Gastroesophageal sphincter (tissue), 4 donors: ENCODE measurements around the gene VWA3B. TPM values are rescaled to one million over a fixed set of nuclear protein-coding genes. Genes with fewer than 3 reads are reported as not detected.

Source experiments
- ATAC-seq: fragments of 150-250 bp; one replicate; pipeline ENCODE4 v1.9.1; 2016; ENCODE audit warnings: mild to moderate bottlenecking, moderate library complexity
- H3K27ac ChIP-seq, 4 donors: fragments of 200-600 bp; sonication (generic) in 3 of 4; 1 replicate in 3 of 4; 2 replicates in 1 of 4; pipeline ENCODE4 v1.5.1; 2016 to 2019
- H3K27me3 ChIP-seq: fragments of 200-600 bp; sonication (generic); one replicate; pipeline ENCODE4 v1.5.1; 2019
- H3K36me3 ChIP-seq, 2 donors: fragments of 200-600 bp; sonication (generic); one replicate each; pipeline ENCODE4 v1.5.1; 2019; ENCODE audit warnings: control low read depth in 1 of 2
- H3K4me1 ChIP-seq, 3 donors: fragments of 200-600 bp; sonication (generic); 1 replicate in 2 of 3; 2 replicates in 1 of 3; pipeline ENCODE4 v1.5.1; 2016 to 2019; ENCODE audit warnings: control low read depth in 2 of 3
- H3K4me3 ChIP-seq, 2 donors: fragments of 200-600 bp; sonication (generic); one replicate each; pipeline ENCODE4 v1.5.1; 2019; ENCODE audit warnings: mild to moderate bottlenecking in 1 of 2, moderate library complexity in 1 of 2
- H3K9me3 ChIP-seq, 3 donors: fragments of 200-600 bp; sonication (generic); one replicate each; pipeline ENCODE4 v1.5.1; 2017 to 2019; ENCODE audit warnings: control low read depth in 2 of 3
- CTCF ChIP-seq, 4 experiments: fragments of 200-600 bp in 2 of 4; fragments of 450-650 bp in 2 of 4; sonication (generic) in 1 of 4; IDR thresholded peaks; one replicate each; pipeline ENCODE4 v1.5.1; 2017 to 2019; ENCODE audit warnings: antibody characterized with exemption in 4 of 4, mild to moderate bottlenecking in 2 of 4, moderate library complexity in 2 of 4
- EP300 ChIP-seq: sonication (generic); formaldehyde crosslinking; IDR thresholded peaks from one replicate; pipeline ENCODE4 v1.6.1; 2017; ENCODE audit warnings: antibody characterized with exemption, mild to moderate bottlenecking
- POLR2A ChIP-seq, 2 donors: fragments of 450-650 bp; IDR thresholded peaks; one replicate each; pipeline ENCODE4 v1.6.1; 2017; ENCODE audit warnings: antibody characterized with exemption in 2 of 2, mild to moderate bottlenecking in 2 of 2, moderate library complexity in 1 of 2
- POLR2AphosphoS5 ChIP-seq: sonication (generic); formaldehyde crosslinking; IDR thresholded peaks from one replicate; pipeline ENCODE4 v1.6.1; 2017; ENCODE audit warnings: antibody characterized with exemption
- WGBS, 2 donors: methylation state at CpG; one replicate each; pipeline ENCODE4 v1.1.5; 2018; ENCODE audit warnings: low coverage in 1 of 2; 5-methylcytosine and 5-hydroxymethylcytosine counted together
- total RNA-seq, 4 donors: library from RNA; depleted of rRNA; stranded (reverse); fragments of >200 nt; gene quantifications; one replicate each; pipeline ENCODE4 v1.1.0, GENCODE V29; 2016

The VWA3B gene
- total RNA-seq, 4 donors from 2014 or later, result not detected

GRCh38 chr2:98245491-98245890 lies 158.5 kb downstream of the VWA3B start:
- no peaks in the 10 kb centered on the region for H3K27me3 ChIP-seq
- no peak overlapping the region for H3K27ac ChIP-seq
- no peak overlapping the region for H3K4me3 ChIP-seq
- WGBS, 2 donors, result 68 to 84% methylated on average over 3 to 4 of the region's 4 CpGs
- H3K9me3 ChIP-seq, result peaks cover 0 to 17% (median 0%) of the 10 kb centered on the region in 3 donors
- ATAC-seq, result no peak
- TF ChIP-seq CTCF (IDR thresholded peaks at IDR 0.05) (no peak), EP300 (no peak), POLR2A (IDR thresholded peaks at IDR 0.05) (no peak), POLR2AphosphoS5 (no peak)
- H3K4me1 ChIP-seq, result no peaks in the 10 kb centered on the region
- H3K36me3 ChIP-seq, result no peaks in the 10 kb centered on the region

- ATAC-seq, result no peak
- H3K4me3 ChIP-seq, result no peak overlapping the region
- no peaks in the 10 kb centered on the region for H3K27me3 ChIP-seq
- TF ChIP-seq EP300 (no peak), CTCF (IDR thresholded peaks at IDR 0.05) (no peak), POLR2AphosphoS5 (no peak), POLR2A (IDR thresholded peaks at IDR 0.05) (no peak)
- no peak overlapping the region for H3K27ac ChIP-seq
- peaks cover 0 to 17% (median 0%) of the 10 kb centered on the region in 3 donors for H3K9me3 ChIP-seq
- H3K4me1 ChIP-seq, result no peaks in the 10 kb centered on the region
- no peaks in the 10 kb centered on the region for H3K36me3 ChIP-seq
Observed at GRCh38 chr2:98247383-98247782, 160.4 kb downstream of the VWA3B start.

- peaks cover 0 to 12% (median 0%) of the 10 kb centered on the region in 3 donors for H3K9me3 ChIP-seq
- ATAC-seq, result no peak
- 81 to 89% methylated on average over 11 to 13 of the region's 14 CpGs for WGBS, 2 donors
- no peak overlapping the region for H3K4me3 ChIP-seq
- no peaks in the 10 kb centered on the region for H3K27me3 ChIP-seq
- no peaks in the 10 kb centered on the region for H3K36me3 ChIP-seq
- H3K27ac ChIP-seq, result no peak overlapping the region
- TF ChIP-seq CTCF (IDR thresholded peaks at IDR 0.05), result no peak
- TF ChIP-seq EP300, result no peak
- TF ChIP-seq POLR2AphosphoS5, result no peak
- no peak for TF ChIP-seq POLR2A (IDR thresholded peaks at IDR 0.05)
- H3K4me1 ChIP-seq, result peaks cover 0 to 7% (median 0%) of the 10 kb centered on the region in 3 donors
Observed at GRCh38 chr2:98252038-98252773, 165.2 kb downstream of the VWA3B start.

GRCh38 chr2:98253461-98254070 lies 166.6 kb downstream of the VWA3B start:
- no peak for ATAC-seq

GRCh38 chr2:98254504-98255059 lies 167.6 kb downstream of the VWA3B start:
- no peak for ATAC-seq
- H3K4me1 ChIP-seq, result peaks cover 0 to 7% (median 0%) of the 10 kb centered on the region in 3 donors
- WGBS, 2 donors, result 75 to 93% methylated on average over 1 to 9 of the region's 9 CpGs
- H3K4me3 ChIP-seq, result no peak overlapping the region
- H3K9me3 ChIP-seq, result no peaks in the 10 kb centered on the region
- no peaks in the 10 kb centered on the region for H3K36me3 ChIP-seq
- H3K27ac ChIP-seq, result no peak overlapping the region
- H3K27me3 ChIP-seq, result no peaks in the 10 kb centered on the region
- TF ChIP-seq CTCF (IDR thresholded peaks at IDR 0.05) (no peak), POLR2A (IDR thresholded peaks at IDR 0.05) (no peak), POLR2AphosphoS5 (no peak), EP300 (no peak)

More at GRCh38 chr2:98253461-98254070, 166.6 kb downstream of the VWA3B start:
- Histone ChIP-seq H3K27ac (no peak overlapping the region), H3K4me1 (peaks cover 0 to 7% (median 0%) of the 10 kb centered on the region in 3 donors), H3K36me3 (no peaks in the 10 kb centered on the region), H3K27me3 (no peaks in the 10 kb centered on the region), H3K9me3 (peaks cover 0 to under 1% (median 0%) of the 10 kb centered on the region in 3 donors), H3K4me3 (no peak overlapping the region)
- no peak for TF ChIP-seq EP300
- WGBS, 2 donors, result 25 to 42% methylated on average over 5 of the region's 5 CpGs
